Pulmonary artery endothelial cell (primary cell): ENCODE measurements around the gene CASQ2. TPM values are rescaled to one million over a fixed set of nuclear protein-coding genes. Genes with fewer than 3 reads are reported as not detected.
"Not testable (repeated sequence)": the region's sequence is repeated elsewhere in the genome, so short reads cannot be mapped to it uniquely, and the experiment has no call there.

Experiments
- DNase-seq: peaks from one replicate; pipeline ENCODE4 v3.0.0-alpha.2; 2011; ENCODE audit warnings: low read depth, low spot score
- total RNA-seq: library from RNA; depleted of rRNA; stranded (reverse); fragments of >200 nt; gene quantifications from 2 replicates; pipeline ENCODE4 v1.2.3, GENCODE V29; 2014

CASQ2 gene
- total RNA-seq, 1 donor from 2014 or later = not detected

DNA sequence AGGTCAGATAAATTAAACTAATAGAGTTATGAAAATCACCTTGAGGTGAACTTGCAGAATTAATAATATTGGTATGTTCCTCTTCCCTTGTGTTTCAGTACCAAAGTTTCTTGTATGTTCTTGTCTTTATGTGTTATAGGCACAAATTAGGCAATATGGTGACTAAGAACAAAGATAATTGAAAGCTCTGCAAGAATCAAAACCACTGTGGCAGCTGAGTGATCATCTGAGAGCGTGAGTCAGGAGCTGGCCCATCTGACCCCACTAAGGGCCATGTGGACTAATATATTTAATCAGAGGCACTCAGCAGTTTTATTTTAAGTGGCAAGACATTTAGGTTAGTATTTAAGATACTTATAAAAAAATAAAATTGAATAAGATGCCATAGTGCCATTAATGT lies 12.8 kb upstream of the CASQ2 start:
- no peak for DNase-seq

DNA sequence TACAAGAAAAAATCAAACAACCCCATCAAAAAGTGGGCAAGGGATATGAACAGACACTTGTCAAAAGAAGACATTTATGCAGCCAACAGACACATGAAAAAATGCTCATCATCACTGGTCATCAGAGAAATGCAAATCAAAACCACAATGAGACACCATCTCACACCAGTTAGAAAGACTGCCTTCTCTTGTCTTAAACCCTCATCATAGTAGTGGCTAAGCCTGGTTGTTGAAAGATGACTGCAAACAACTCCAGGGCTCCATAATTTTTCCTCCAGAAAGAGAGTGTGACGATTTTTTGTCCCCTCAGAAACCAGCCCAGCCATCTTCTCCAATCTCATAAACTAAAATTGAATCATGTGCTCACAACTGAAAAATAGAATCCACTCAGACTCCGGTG lies 12.1 kb upstream of the CASQ2 start:
- not testable (repeated sequence) for DNase-seq

DNA sequence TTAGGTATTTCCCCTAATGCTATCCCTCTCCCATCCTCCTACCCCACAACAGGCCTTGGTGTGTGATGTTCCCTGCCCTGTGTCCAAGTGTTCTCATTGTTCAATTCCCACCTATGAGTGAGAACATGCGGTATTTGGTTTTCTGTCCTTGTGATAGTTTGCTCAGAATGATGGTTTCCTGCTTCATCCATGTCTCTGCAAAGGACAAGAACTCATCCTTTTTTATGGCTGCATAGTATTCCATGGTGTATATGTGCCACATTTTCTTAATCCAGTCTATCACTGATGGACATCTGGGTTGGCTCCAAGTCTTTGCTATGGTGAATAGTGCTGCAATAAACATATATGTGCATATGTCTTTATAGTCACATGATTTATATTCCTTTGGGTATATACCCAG lies 10.6 kb upstream of the CASQ2 start:
- not testable (repeated sequence) for DNase-seq

DNA sequence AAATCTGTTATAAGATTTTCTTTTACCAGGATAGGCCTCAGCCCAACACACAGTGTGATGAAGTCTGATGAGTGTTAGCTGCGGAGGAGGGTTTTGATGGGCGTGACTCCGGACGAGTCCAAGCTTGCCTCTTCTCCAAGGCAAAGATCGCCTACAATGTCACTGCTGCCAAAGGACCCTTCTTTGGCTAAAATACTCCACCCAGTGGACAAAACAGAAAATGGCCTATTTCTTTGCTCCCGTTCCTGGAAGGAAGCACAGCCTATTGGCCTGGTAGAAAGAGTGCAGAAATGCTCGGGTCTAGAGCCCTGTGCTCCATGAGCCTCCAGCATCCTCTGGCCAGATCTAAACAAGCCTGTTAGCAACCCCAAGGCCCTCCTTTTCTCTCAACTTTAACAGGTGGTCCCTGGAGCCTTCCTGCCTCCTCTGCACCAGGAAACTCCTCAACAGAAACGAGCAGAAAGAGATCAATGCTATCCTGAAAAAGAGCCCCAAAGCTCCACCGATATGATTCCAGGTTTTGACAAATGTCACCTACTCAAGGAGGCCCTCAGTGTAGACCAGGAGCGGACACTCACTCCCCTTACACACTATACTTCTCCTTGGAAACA lies 3.4 kb upstream of the CASQ2 start:
- DNase-seq = no peak

DNA sequence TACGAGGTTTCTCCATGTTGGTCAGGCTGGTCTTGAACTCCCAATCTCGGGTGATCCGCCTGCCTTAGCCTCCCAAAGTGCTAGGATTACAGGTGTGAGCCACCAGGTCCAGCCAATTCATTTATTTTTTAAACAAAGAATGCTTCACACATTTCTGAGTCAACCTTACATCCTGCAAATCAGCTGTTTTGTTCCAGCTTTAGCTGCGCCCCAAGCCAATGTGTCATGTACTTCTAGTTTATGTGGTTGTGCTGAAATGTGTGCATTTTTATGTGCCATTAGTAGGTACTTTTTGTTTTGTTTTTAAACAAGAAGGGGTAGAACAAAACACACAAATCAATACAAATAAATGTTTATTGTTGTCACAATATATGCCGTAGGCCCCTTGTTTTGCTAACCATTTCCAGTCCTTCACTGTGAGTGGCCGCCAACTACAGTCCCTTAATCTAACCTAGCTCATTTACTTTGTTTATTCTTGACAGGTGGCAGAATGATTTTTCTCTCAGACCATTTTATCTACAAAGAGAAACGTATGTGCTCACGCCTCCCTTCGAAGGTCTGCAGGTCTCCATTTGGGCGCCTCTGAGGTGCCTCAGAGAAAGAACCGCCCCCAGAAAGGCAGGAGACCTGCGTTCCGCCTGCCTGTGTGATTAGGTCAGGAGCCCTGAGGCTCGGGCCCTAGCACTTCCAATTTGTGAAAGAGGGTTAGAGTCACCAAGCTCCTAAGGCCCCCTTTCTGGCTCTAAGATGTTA lies 2.8 kb upstream of the CASQ2 start:
- no peak for DNase-seq

DNA sequence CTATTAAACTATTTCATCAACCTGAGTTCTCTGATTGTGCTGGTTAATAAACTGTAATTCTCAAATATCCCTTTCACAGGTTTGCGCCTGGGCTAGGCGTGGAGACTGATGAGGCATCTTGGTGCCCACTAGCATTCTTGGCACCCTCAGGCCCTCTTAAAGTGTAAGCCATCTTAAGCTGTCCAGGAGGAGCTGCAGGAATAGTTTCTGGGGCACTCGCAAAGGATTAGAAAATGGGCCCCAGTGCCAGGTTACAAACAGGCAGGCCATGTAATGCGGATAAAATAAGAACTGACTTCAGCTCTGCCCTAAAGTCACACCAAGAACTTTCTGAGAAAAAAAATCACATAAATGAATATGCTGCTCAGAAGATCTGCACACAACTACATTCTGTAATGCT lies 1.1 kb downstream of the CASQ2 start:
- DNase-seq = no peak

DNA sequence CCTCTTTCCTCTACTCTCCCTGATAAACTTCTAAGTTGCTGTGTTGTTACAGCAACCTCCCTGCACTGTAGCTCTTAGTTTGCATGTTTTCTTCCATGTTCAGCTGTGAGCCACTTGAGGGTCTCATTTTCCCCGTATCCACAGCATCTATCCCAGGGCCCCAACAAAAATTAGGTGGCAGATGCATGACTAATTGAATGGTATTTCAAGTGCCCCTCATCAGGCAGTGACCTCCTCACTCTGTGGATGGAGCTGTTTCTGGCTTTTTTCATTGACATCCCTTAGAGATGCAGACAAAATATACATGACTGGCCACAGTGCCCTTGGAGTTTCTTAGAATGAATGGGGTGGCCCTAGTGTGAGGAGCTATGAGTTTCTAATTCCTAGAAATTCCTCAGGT lies 3.4 kb downstream of the CASQ2 start:
- no peak for DNase-seq

DNA sequence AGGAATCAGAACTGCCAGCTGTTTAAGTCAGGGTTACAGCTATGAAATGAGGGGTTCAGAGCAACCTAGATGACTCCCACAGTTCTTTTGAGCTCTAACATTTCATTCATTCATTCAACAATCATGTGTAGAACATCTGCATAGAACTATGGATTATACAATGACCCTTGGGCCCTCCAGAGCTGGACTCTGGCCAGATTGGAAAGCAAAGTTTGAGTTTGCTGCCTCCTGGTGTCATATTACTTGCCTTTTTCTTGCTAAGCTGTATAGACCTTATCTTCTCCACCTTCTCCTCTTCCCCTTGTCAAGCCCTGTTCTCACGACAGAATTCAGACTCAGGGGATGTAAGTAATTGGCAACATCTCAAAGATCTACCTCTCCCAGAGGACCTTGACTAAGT lies 4.0 kb downstream of the CASQ2 start:
- no peak for DNase-seq

DNA sequence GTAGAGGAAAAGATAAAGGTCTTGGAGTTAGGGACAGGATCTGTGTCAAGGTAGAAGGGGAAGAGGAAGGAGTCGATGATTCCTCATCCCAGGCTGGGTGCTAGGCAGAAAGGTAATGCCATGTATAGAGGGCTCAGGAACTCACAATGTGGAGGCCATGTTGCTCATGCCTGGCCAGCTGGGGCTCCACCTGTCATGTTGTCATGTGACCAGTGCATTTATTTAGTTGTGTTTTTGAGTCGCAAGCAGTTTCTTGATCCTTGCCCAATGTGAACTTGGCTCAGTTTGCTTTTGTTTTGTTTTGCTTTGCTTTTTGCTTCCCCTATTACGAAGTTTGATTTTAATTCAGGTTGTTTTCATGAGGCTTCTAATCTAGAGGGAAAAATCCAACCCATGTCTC lies 5.7 kb downstream of the CASQ2 start:
- no peak for DNase-seq

DNA sequence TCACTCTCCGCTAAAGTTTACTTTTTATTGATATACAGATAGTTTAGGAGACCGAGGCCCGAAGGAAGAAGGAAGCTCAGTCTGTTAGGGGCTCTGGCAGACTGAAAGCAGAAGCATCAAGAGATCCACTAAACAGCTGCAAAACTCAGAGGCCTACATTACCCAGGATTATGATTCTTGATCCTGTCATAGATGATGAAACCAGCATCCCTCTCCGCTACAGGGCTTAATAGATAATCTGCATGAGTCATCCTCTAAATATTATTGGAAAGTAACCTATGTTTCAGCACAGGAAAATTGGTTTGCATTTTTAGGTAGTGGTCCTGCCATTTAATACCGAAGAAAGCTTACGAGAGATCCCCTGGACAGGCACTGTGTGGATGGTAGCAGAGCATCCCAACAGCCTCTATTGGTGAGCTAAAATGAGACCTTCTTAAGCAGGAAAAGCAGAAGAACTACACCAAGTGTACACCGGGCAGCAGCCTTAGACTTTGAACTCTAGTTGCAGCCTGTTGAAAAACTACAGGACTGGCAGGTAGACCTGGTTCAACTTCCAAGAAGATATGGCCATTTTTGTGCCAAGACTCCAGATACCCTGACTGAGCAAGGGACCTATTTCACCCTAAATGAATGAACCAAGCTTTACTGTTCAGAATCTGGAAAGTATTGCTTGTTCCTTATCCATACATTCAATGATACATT lies 6.8 kb downstream of the CASQ2 start:
- no peak for DNase-seq

DNA sequence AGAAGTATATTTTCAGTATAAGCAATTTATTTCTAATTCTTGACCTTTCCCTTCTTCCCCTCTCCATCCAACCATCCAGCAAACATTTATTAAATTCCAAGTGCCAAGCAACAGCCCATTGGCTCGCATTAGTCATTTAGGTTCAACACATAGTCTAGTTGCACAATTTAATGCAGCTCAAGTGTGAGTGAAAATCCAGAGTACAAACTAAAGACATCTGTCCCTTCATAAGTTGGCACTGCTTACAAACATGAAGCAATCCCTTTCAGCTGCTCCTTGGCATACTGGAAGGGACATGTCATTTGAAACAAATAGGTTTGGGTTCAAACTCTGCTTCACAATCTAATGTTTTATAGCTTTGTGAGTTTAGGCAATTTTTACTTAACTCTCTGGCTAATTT lies 10.7 kb downstream of the CASQ2 start:
- no peak for DNase-seq

DNA sequence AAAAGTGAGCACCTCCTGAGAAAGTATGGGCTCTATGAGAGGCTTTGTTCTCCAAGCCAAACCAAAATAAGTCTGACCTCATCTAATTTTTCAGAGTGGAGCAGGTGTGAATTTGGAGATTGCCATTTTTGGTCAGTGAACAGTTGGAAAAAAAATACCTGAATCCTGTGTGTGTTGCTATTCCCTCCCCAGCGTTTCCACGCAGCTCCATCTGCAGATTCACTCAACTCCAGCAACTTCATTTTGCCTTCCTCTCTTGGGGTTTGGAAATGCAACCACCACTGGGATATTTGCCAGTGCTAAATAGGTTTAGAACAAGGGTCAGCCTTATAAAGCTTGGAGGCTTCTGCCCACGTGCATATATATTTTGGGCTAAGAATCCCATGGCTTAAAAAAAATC lies 11.2 kb downstream of the CASQ2 start:
- no peak for DNase-seq

DNA sequence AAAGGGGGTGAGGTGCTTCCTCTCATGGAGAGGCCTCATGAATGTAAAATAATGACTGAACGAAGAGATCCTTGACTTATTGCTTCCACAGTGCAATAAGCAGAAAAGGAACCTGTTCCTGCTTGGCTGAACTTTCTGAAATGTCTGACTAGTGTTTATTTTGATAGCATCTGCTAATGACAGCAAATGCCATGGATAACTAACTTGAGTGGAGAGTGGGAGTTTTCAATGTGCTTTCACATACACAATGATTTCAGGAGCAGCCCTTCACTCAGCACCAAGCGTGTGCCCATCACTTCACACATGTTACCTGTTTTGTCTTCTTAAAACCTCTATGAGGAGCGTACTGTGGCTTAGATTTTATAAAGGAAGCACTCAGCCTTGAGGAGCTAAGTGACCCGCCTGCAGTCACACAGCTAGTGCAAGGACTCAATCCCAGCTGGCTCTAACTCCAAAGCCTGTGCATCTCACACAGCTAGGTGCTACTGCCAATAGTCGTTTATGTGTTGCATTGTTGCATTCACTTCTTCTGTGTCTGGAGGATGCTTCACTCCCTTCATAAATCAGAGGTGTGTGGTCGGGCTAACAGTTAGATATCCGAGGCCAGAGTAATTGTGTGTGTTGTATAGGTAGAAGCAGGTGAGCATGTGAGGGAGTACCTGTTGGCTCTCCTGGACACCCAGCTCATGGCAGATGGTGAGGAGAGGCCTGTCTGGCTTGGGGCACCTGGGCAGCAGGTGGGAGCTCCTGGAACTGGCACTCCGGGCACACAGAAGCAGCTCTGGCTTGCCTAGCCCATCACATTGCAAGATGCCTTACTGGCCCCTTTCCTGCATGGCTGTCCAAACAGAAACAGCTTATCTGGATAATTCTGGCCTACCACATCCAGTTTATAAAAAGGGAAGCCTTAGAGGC lies 12.8 kb downstream of the CASQ2 start:
- DNase-seq = no peak

DNA sequence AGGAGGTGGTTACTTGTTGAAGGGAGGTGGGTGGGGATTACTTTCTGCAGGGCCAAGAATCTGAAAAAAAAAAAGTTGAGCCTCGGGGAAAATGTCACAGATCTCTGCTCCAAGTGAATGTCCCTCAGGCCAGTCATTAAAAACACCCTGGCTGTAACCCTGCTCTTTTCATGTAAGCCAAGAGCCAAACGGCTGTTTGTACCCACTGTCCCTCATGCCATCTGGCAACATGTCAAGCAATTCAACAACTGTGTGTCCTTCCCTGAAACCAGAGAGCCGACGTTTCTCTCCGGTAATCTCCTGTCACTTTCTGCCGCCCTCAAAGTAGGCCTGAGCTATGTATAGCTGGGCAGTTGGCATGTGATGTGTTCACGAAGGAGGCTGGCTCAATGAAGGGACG lies 14.7 kb downstream of the CASQ2 start:
- no peak for DNase-seq

DNA sequence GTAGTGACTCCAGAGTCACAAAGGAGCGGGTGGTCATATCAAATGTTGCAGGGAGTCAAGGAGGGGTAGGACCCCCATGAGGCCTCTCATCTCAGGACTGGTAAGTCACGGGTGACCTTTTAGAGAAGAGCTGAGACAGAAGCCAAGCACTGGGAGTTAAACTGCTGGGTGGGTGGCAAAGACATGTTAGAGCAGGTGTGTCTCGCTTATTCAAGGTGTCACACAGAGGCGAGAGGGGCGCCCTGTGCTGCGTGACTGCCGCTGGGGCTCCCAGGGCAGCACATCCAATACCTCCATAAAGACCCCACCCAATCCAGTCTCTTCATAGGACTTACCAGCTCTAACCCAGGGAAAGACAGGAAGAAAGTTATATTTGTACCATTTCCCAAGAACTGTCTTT lies 15.2 kb downstream of the CASQ2 start:
- no peak for DNase-seq

DNA sequence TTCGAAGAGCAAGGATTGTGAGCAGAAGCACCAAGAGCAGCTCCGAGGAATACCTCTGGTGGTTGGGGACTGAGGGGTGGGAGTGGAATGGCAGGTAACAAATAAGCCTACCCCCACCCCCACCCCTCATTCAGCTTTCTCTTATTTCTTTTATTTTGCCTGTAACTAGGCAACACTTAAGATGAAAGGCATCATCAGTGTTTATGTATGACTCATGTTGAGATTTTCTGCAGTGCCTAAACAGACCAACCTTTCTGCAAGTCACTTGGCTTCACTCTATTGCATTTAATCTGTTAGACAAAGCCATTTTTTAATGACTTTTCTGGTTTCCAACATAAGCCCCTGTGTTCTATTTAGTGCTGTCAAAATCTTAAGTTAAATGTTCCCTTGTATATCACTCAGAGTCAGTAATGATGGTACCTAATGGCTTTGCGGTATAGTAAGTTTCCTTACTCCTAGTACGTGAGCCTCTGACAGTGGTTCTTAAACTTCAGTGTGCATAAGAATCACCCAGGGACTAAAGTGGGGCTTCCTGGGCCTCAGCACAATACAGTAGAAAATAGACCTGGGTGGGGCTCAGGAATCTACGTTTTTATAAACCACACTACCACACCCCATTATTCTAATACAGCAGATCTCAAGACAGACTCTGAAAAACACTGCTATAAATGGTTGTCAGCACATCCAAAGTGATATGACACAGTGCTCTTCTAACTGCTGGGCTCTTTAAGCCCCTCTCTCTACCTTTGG lies 19.9 kb downstream of the CASQ2 start:
- no peak for DNase-seq

DNA sequence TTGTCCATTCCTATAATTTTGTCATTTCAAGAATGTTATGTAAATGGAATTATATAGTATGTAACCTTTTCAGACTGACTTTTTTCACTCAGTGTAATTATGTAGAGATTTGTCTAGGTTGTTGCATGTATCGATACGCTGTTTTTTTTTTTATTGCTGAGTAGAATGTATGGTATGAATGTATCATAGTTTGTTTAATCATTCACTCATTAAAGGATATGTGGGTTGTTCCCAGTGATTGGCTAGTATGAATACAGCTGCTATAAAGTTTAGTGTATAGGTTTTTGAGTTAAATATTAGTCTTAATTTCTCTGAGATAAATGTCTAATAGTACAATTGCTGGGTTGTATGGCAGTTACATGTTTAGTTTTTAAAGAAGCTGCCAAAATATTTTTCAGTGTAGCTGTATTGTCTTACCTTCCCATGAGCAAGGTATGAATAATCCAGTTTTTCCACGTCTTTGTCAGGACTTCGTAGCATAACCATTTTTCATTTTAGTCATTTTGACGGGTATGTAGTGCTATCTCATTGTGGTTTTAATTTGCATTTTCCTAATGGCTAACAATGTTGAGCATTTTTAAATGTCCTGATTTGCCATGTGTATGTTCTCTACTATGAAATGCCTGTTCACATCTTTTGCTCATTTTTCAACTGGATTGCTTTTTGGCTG lies 22.4 kb downstream of the CASQ2 start:
- no peak for DNase-seq

DNA sequence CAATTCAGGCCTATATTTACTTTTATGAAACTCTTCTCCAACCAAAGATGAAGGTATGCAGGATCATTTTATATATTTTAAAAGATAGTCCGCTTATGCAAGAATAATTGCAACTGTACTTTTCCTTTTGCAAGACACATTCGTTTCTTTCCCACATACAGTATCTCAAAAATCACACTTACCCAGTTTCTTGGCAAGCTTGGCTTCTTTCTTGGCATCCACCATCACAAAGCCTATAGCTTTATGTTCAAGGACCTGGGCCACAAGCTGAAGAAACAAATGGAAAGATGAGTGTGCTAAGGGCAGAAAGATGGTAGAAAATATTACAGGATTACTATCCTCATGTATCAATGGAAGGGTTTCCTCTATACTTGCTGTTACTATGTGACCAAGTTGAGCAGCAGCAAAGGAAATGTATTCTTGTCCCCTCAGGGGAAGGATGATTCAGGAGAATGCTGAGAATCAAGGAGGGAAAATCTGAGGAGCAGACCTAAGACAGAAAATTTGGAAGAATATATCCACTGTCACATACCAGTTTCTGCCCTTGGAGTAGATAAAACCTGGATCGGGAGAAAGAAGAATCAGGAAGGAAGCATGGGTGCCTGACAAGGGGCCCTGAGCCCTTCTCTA lies 23.8 kb downstream of the CASQ2 start:
- no peak for DNase-seq

DNA sequence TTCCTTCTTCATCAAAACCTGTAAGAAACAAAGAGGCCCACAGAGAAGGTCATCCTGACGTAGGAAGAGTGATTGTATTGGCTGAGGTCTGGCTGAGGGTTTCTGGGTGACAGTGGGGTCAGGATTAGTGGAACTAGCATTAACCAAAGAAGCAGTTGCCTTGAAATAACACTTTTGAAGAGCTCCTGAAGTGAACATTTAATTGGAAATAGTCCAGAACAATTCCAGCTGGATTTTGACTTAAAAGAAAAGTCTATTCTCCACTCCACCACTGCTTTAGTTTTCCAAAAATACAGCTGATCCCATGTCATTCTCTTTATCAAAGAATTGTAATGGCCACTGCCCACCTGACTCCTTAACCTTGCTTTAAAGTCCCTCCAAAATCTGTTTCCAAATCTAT lies 27.7 kb downstream of the CASQ2 start:
- no peak for DNase-seq

DNA sequence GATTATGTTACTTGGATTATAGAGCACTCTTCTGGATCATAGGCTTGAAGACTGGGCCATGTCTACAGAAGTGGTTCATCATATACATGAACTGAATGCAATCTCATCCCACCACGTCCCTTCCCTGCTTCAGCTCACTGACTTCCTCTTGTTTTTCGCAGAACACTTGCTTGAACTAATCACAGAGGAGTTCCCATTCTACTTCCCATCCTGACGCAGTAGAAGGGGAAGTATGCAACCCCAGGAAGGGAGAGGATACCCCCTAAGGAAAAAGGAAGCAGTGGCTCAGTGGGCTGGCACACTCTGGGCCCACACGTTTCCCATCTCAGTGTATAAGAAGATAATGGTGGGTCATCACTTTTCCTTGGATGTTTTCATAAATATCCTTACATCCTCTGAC lies 36.2 kb downstream of the CASQ2 start:
- DNase-seq = no peak
